IMR-90 (cell line): ENCODE results near the gene OR4D11. TPM values are rescaled to one million over a fixed set of nuclear protein-coding genes. Genes with fewer than 3 reads are reported as not detected.

Source experiments
- ATAC-seq: fragments of 200-7000 bp; cut with Tn5 transposase; 2 replicates; pipeline ENCODE4 v1.9.1; 2020; ENCODE audit warnings: low read depth, mild to moderate bottlenecking, moderate library complexity
- BruUV-seq: library from RNA; stranded (reverse); fragments of 400-500 nt; replicated peaks from 2 replicates; lab custom pipeline; 2021; lab: Mats Ljungman, UMichigan
- CTCF ChIA-PET: fragments of 300-600 bp; formaldehyde crosslinking; extraction: SDS; loops from one replicate; lab custom pipeline; 2021; ENCODE audit warnings: antibody characterized with exemption; lab: Yijun Ruan, JAX
- POLR2A ChIA-PET: fragments of 300-600 bp; sonication (Branson Sonifier 250); formaldehyde crosslinking; loops from one replicate; lab custom pipeline; 2022; ENCODE audit warnings: antibody characterized with exemption; ENCODE audit not compliant: unreplicated experiment; lab: Charles Lee
- DNase-seq: peaks from one replicate; pipeline ENCODE4 v3.0.0; 2013
- H2AFZ ChIP-seq: replicated peaks from 2 replicates; pipeline ENCODE3; 2013; ENCODE audit warnings: low read length, mild to moderate bottlenecking; ENCODE audit not compliant: poor library complexity
- H2AK5ac ChIP-seq: 2 replicates; pipeline ENCODE4 v1.6.1; 2013; ENCODE audit warnings: low read depth, low read length, inconsistent platforms
- H2AK9ac ChIP-seq: replicated peaks from 2 replicates; pipeline ENCODE3; 2013; ENCODE audit warnings: mild to moderate bottlenecking, low read depth, low read length, moderate library complexity; ENCODE audit not compliant: poor library complexity
- H2BK120ac ChIP-seq: 2 replicates; pipeline ENCODE4 v1.6.1; 2013; ENCODE audit warnings: low read depth, low read length, inconsistent platforms
- H2BK15ac ChIP-seq: 3 replicates; pipeline ENCODE4 v1.6.1; 2013; ENCODE audit warnings: low read depth, low read length, inconsistent platforms
- H2BK20ac ChIP-seq: 2 replicates; pipeline ENCODE4 v1.6.1; 2013; ENCODE audit warnings: low read depth, mild to moderate bottlenecking, inconsistent platforms, low read length, moderate library complexity
- H2BK5ac ChIP-seq: 2 replicates; pipeline ENCODE4 v1.6.1; 2013; ENCODE audit warnings: mild to moderate bottlenecking, low read depth, low read length, inconsistent platforms; ENCODE audit not compliant: poor library complexity, severe bottlenecking
- H3K14ac ChIP-seq: replicated peaks from 2 replicates; pipeline ENCODE4 v1.6.1; 2013; ENCODE audit warnings: low read depth, low read length, inconsistent platforms
- H3K18ac ChIP-seq: 2 replicates; pipeline ENCODE4 v1.6.1; 2013; ENCODE audit warnings: low read depth, low read length, control low read depth
- H3K23ac ChIP-seq: 2 replicates; pipeline ENCODE4 v1.6.1; 2013; ENCODE audit warnings: low read depth, low read length, inconsistent platforms
- H3K27ac ChIP-seq: 2 replicates; pipeline ENCODE4 v1.5.1; 2013; ENCODE audit warnings: mild to moderate bottlenecking, control low read depth, low read length; ENCODE audit not compliant: insufficient read depth
- H3K27me3 ChIP-seq: 2 replicates; pipeline ENCODE4 v1.6.1; 2013; ENCODE audit warnings: low read length; ENCODE audit not compliant: control insufficient read depth, insufficient read depth
- H3K36me3 ChIP-seq: 2 replicates; pipeline ENCODE4 v1.6.1; 2013; ENCODE audit warnings: low read length, mixed read lengths; ENCODE audit not compliant: control insufficient read depth, insufficient read depth
- H3K4ac ChIP-seq: 2 replicates; pipeline ENCODE4 v1.6.1; 2013; ENCODE audit warnings: low read depth, low read length, inconsistent platforms
- H3K4me1 ChIP-seq: 2 replicates; pipeline ENCODE4 v1.6.1; 2013; ENCODE audit warnings: low read length, mixed read lengths; ENCODE audit not compliant: control insufficient read depth, insufficient read depth
- H3K4me2 ChIP-seq: 2 replicates; pipeline ENCODE4 v1.6.1; 2013; ENCODE audit warnings: low read depth, mild to moderate bottlenecking, control low read depth, low read length, moderate library complexity
- H3K4me3 ChIP-seq: 2 replicates; pipeline ENCODE4 v1.5.1; 2013; ENCODE audit warnings: low read depth, mild to moderate bottlenecking, control low read depth, low read length, moderate library complexity; ENCODE audit not compliant: insufficient read depth
- H3K56ac ChIP-seq: 2 replicates; pipeline ENCODE4 v1.6.1; 2013; ENCODE audit warnings: low read length, inconsistent platforms; ENCODE audit not compliant: insufficient read depth; ENCODE audit errors: extremely low read depth
- H3K79me1 ChIP-seq, 2 experiments: 2 replicates each; pipeline ENCODE4 v1.6.1; 2013; ENCODE audit warnings: low read length in 2 of 2, inconsistent platforms in 1 of 2, low read depth in 1 of 2
- H3K9ac ChIP-seq: 2 replicates; pipeline ENCODE4 v1.6.1; 2013; ENCODE audit warnings: low read depth, low read length, control low read depth
- H3K9me1 ChIP-seq: 2 replicates; pipeline ENCODE4 v1.6.1; 2013; ENCODE audit warnings: low read length, inconsistent platforms; ENCODE audit not compliant: insufficient read depth
- H3K9me3 ChIP-seq: 2 replicates; pipeline ENCODE4 v1.6.1; 2013; ENCODE audit warnings: low read length; ENCODE audit not compliant: control insufficient read depth, insufficient read depth
- H4K20me1 ChIP-seq: 2 replicates; pipeline ENCODE4 v1.6.1; 2013; ENCODE audit warnings: low read length, inconsistent platforms; ENCODE audit not compliant: insufficient read depth
- H4K5ac ChIP-seq: 2 replicates; pipeline ENCODE4 v1.6.1; 2013; ENCODE audit warnings: mild to moderate bottlenecking, low read depth, low read length, control low read depth
- H4K8ac ChIP-seq, 2 experiments: 2 replicates each; pipeline ENCODE4 v1.6.1; 2013; ENCODE audit warnings: low read depth in 2 of 2, low read length in 2 of 2, control low read depth in 1 of 2, inconsistent platforms in 1 of 2
- H4K91ac ChIP-seq: 2 replicates; pipeline ENCODE4 v1.6.1; 2013; ENCODE audit warnings: low read depth, low read length, inconsistent platforms; ENCODE audit not compliant: insufficient read depth
- BHLHE40 ChIP-seq: fragments of 150-350 bp; IDR thresholded peaks from 2 replicates; pipeline ENCODE4 v1.6.1; 2016; ENCODE audit warnings: mild to moderate bottlenecking, low read depth, low read length
- CEBPB ChIP-seq: IDR thresholded peaks from 2 replicates; pipeline ENCODE4 v1.6.1; 2012; ENCODE audit warnings: low read depth, low read length, improper control_type of control experiment
- CHD1 ChIP-seq: IDR thresholded peaks from 2 replicates; pipeline ENCODE4 v1.6.1; 2012; ENCODE audit warnings: low read depth, low read length, improper control_type of control experiment
- FOS ChIP-seq: fragments of 150-350 bp; IDR thresholded peaks from 2 replicates; pipeline ENCODE4 v1.6.1; 2016; ENCODE audit warnings: low read depth, low read length
- MAFK ChIP-seq: IDR thresholded peaks from 2 replicates; pipeline ENCODE4 v1.6.1; 2012; ENCODE audit warnings: low read depth, low read length, improper control_type of control experiment
- MXI1 ChIP-seq: IDR thresholded peaks from 2 replicates; pipeline ENCODE4 v1.6.1; 2012; ENCODE audit warnings: low read depth, mild to moderate bottlenecking, low read length, moderate library complexity, borderline replicate concordance
- POLR2A ChIP-seq: IDR thresholded peaks from 2 replicates; pipeline ENCODE4 v1.6.1; 2012; ENCODE audit warnings: mild to moderate bottlenecking, low read depth, low read length
- RAD21 ChIP-seq: IDR thresholded peaks from 2 replicates; pipeline ENCODE4 v1.6.1; 2012; ENCODE audit warnings: low read length, improper control_type of control experiment
- RCOR1 ChIP-seq: IDR thresholded peaks from 2 replicates; pipeline ENCODE4 v1.6.1; 2012; ENCODE audit warnings: mild to moderate bottlenecking, low read length, improper control_type of control experiment; ENCODE audit not compliant: insufficient replicate concordance
- RFX5 ChIP-seq: IDR thresholded peaks from 2 replicates; pipeline ENCODE4 v1.8.0; 2012; ENCODE audit warnings: low read depth, mild to moderate bottlenecking, low read length, moderate library complexity
- WGBS, 2 experiments: methylation state at CpG; one replicate each; pipeline versions ENCODE4 v1.1.5 to v1.1.7; 2013; ENCODE audit warnings: missing lambda C conversion rate in 2 of 2; ENCODE audit not compliant: insufficient read length in 1 of 2; ENCODE audit errors: extremely low coverage in 2 of 2; 5-methylcytosine and 5-hydroxymethylcytosine counted together
- dilution Hi-C: fragments of 300-500 bp; cut with HindIII; formaldehyde crosslinking; loops from one replicate; pipeline ENCODE4 v1.14.3; 2018; ENCODE audit warnings: low sequenced_read_pairs; ENCODE audit not compliant: unreplicated experiment
- in situ Hi-C: fragments of 300-500 bp; cut with MboI; formaldehyde crosslinking; loops from 3 replicates; pipeline ENCODE4 v1.14.3; 2019; ENCODE audit warnings: low sequenced_read_pairs, inconsistent platforms, mixed read lengths
- intact Hi-C: fragments of 100-400 bp; cut with micrococcal nuclease; formaldehyde crosslinking; loops from 2 replicates; pipeline ENCODE4 v1.10.0; 2022
- polyA plus RNA-seq, 3 experiments: library from polyadenylated mRNA; depleted of rRNA; stranded (reverse); fragments of >200 nt; gene quantifications; 2 replicates each; pipeline ENCODE4 v1.2.3, GENCODE V29; 2012; ENCODE audit warnings: low replicate concordance in 1 of 3
- total RNA-seq: library from RNA; depleted of rRNA; stranded (reverse); fragments of >200 nt; gene quantifications from 2 replicates; pipeline ENCODE4 v1.2.3, GENCODE V29; 2012
- TF ChIP-seq, protein P1 (sequence below): fragments of 150-350 bp; IDR thresholded peaks from 2 replicates; pipeline ENCODE4 v1.6.1; 2017; ENCODE audit warnings: mild to moderate bottlenecking, antibody characterized with exemption, low read length, low read depth
- TF ChIP-seq, protein P2 (sequence below): conservative IDR thresholded peaks from 2 replicates; pipeline ENCODE4 v1.5.1; 2012; ENCODE audit warnings: mild to moderate bottlenecking, low read depth, low read length, improper control_type of control experiment
- TF ChIP-seq, protein P3 (sequence below): fragments of 150-350 bp; IDR thresholded peaks from 2 replicates; pipeline ENCODE4 v1.6.1; 2016; ENCODE audit warnings: low read depth, mild to moderate bottlenecking, low read length, moderate library complexity, borderline replicate concordance

Gene OR4D11
- total and polyA plus RNA-seq, 2 of the 4 experiments (the other 2 are of a cell fraction), result not detected

DNA sequence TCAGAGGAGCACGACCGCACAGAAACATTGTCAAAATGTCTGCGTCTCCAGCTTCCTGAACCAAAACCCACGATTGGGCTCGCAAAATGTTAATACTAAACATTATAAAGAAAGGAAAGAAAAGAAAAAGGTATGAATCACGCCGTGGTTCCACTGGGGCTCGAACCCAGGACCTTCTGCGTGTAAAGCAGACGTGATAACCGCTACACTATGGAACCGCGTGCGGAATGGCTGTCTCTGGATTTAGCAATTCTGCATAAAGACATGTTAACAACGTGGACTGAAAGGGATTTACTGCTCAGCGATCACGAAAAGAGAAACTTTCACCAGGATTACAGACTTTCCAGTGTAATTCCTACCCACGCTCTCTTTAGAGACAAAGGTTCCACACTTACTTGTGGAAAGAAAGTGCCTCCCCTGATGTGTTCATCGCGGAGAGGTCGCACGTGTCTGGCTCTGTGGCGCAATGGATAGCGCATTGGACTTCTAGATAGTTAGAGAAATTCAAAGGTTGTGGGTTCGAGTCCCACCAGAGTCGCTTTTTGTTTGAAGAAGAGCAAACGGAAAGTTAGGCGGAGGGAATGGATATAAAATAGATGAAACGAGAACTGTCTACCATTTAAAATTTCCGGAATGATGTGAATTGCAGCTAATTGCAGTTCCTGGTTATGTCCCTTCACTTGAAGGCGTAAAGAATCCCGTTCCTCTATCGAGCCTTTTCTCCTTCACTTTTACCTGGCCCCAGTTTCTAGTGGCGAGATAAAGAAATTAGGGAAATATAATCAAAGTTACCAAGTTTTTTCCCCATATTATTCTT lies 47.7 kb downstream of the OR4D11 start:
- H4K91ac ChIP-seq, result no peak overlapping the region
- peak overlapping the region; percentile 65 for H3K56ac ChIP-seq
- peak overlapping the region; percentile 85 for H2AK9ac ChIP-seq
- DNase-seq (peak; percentile 92), ATAC-seq (peak; percentile 64)
- no peaks in the 10 kb centered on the region for H3K36me3 ChIP-seq
- H3K27ac ChIP-seq, result peak overlapping the region; percentile 48; the same call in 1 of the 2 replicates
- H4K5ac ChIP-seq, result peak overlapping the region; percentile 18; the same call in 1 of the 2 replicates
- no peaks in the 10 kb centered on the region for H3K9me1 ChIP-seq
- POLR2A ChIA-PET, result interaction anchor here (1.0 kb wide), 1 partner anchor 10 kb away, joined by 3 read pairs; no protein-coding TSS in a partner anchor
- H4K8ac ChIP-seq, result peak overlapping the region in 1 of 2 experiments; percentile 71; a peak in 2 of 4 replicates
- peak overlapping the region; percentile 72 for H3K9ac ChIP-seq
- H3K18ac ChIP-seq, result peak overlapping the region; percentile 43
- H3K4me2 ChIP-seq, result peak overlapping the region; percentile 84
- peak overlapping the region; percentile 54 for H3K4me3 ChIP-seq
- CTCF ChIA-PET, result interaction anchor here (1.5 kb wide), 1 partner anchor 14 kb away, joined by 3 read pairs; no protein-coding TSS in a partner anchor
- intact Hi-C loops, result loop anchor here (1.0 to 10.0 kb wide), 5 partner anchors 14 to 976 kb away; partner anchors contain the start of genes LPXN, PATL1 and ZFP91
- H2BK20ac ChIP-seq, result peak overlapping the region; percentile 44; the same call in 1 of the 2 replicates
- H2AK5ac ChIP-seq, result no peak overlapping the region
- H3K27me3 ChIP-seq, result no peaks in the 10 kb centered on the region
- BruUV-seq, result no TSS peak
- in situ Hi-C loops, result loop anchor here (10.0 to 25.0 kb wide), 2 partner anchors 254 to 964 kb away; partner anchors contain the start of genes LPXN and ZFP91
- dilution Hi-C loops, result no loop called here
- H3K23ac ChIP-seq, result peak overlapping the region; percentile 57; the same call in 1 of the 2 replicates
- WGBS, 2 experiments, result 0% methylated on average over 8 of the region's 34 CpGs; no CpG with 5 or more reads in 1 of the 2 experiments
- peak overlapping the region; percentile 85 for H2AFZ ChIP-seq
- H3K4me1 ChIP-seq, result 0 out of 2 replicates have a peak, but pooled peaks cover 3% of the 10 kb centered on the region
- peak overlapping the region; percentile 74 for H3K4ac ChIP-seq
- no peaks in the 10 kb centered on the region for H3K79me1 ChIP-seq
- H2BK120ac ChIP-seq, result peak overlapping the region; percentile 31; the same call in 1 of the 2 replicates
- no peak overlapping the region for H2BK15ac ChIP-seq
- no peaks in the 10 kb centered on the region for H3K9me3 ChIP-seq
- H4K20me1 ChIP-seq, result peaks cover 10% of the 10 kb centered on the region
- H3K14ac ChIP-seq, result peak overlapping the region; percentile 77
- H2BK5ac ChIP-seq, result peak overlapping the region; percentile 83
- TF ChIP-seq BHLHE40 (peak; percentile 97), FOS (no peak; the same call in 1 of the 2 replicates), MXI1 (peak; percentile 78), CEBPB (peak; percentile 89), POLR2A (no peak), RAD21 (no peak), RCOR1 (no peak), CHD1 (no peak), RFX5 (no peak), MAFK (no peak)
- TF ChIP-seq, protein P1, sequence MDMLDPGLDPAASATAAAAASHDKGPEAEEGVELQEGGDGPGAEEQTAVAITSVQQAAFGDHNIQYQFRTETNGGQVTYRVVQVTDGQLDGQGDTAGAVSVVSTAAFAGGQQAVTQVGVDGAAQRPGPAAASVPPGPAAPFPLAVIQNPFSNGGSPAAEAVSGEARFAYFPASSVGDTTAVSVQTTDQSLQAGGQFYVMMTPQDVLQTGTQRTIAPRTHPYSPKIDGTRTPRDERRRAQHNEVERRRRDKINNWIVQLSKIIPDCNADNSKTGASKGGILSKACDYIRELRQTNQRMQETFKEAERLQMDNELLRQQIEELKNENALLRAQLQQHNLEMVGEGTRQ, result peak; percentile 58
- TF ChIP-seq, protein P2, sequence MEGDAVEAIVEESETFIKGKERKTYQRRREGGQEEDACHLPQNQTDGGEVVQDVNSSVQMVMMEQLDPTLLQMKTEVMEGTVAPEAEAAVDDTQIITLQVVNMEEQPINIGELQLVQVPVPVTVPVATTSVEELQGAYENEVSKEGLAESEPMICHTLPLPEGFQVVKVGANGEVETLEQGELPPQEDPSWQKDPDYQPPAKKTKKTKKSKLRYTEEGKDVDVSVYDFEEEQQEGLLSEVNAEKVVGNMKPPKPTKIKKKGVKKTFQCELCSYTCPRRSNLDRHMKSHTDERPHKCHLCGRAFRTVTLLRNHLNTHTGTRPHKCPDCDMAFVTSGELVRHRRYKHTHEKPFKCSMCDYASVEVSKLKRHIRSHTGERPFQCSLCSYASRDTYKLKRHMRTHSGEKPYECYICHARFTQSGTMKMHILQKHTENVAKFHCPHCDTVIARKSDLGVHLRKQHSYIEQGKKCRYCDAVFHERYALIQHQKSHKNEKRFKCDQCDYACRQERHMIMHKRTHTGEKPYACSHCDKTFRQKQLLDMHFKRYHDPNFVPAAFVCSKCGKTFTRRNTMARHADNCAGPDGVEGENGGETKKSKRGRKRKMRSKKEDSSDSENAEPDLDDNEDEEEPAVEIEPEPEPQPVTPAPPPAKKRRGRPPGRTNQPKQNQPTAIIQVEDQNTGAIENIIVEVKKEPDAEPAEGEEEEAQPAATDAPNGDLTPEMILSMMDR, result no peak
- TF ChIP-seq, protein P3, sequence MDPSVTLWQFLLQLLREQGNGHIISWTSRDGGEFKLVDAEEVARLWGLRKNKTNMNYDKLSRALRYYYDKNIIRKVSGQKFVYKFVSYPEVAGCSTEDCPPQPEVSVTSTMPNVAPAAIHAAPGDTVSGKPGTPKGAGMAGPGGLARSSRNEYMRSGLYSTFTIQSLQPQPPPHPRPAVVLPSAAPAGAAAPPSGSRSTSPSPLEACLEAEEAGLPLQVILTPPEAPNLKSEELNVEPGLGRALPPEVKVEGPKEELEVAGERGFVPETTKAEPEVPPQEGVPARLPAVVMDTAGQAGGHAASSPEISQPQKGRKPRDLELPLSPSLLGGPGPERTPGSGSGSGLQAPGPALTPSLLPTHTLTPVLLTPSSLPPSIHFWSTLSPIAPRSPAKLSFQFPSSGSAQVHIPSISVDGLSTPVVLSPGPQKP, result no peak
